IMR-90 (cell line): ENCODE results near the gene MS4A15. TPM values are rescaled to one million over a fixed set of nuclear protein-coding genes. Genes with fewer than 3 reads are reported as not detected.

Experiments
- ATAC-seq: fragments of 200-7000 bp; cut with Tn5 transposase; 2 replicates; pipeline ENCODE4 v1.9.1; 2020; ENCODE audit warnings: low read depth, mild to moderate bottlenecking, moderate library complexity
- BruUV-seq: library from RNA; stranded (reverse); fragments of 400-500 nt; replicated peaks from 2 replicates; lab custom pipeline; 2021; lab: Mats Ljungman, UMichigan
- CTCF ChIA-PET: fragments of 300-600 bp; formaldehyde crosslinking; extraction: SDS; loops from one replicate; lab custom pipeline; 2021; ENCODE audit warnings: antibody characterized with exemption; lab: Yijun Ruan, JAX
- POLR2A ChIA-PET: fragments of 300-600 bp; sonication (Branson Sonifier 250); formaldehyde crosslinking; loops from one replicate; lab custom pipeline; 2022; ENCODE audit warnings: antibody characterized with exemption; ENCODE audit not compliant: unreplicated experiment; lab: Charles Lee
- DNase-seq: peaks from one replicate; pipeline ENCODE4 v3.0.0; 2013
- H2AFZ ChIP-seq: replicated peaks from 2 replicates; pipeline ENCODE3; 2013; ENCODE audit warnings: low read length, mild to moderate bottlenecking; ENCODE audit not compliant: poor library complexity
- H2AK5ac ChIP-seq: 2 replicates; pipeline ENCODE4 v1.6.1; 2013; ENCODE audit warnings: low read depth, low read length, inconsistent platforms
- H2AK9ac ChIP-seq: replicated peaks from 2 replicates; pipeline ENCODE3; 2013; ENCODE audit warnings: mild to moderate bottlenecking, low read depth, low read length, moderate library complexity; ENCODE audit not compliant: poor library complexity
- H2BK120ac ChIP-seq: 2 replicates; pipeline ENCODE4 v1.6.1; 2013; ENCODE audit warnings: low read depth, low read length, inconsistent platforms
- H2BK15ac ChIP-seq: 3 replicates; pipeline ENCODE4 v1.6.1; 2013; ENCODE audit warnings: low read depth, low read length, inconsistent platforms
- H2BK20ac ChIP-seq: 2 replicates; pipeline ENCODE4 v1.6.1; 2013; ENCODE audit warnings: low read depth, mild to moderate bottlenecking, inconsistent platforms, low read length, moderate library complexity
- H2BK5ac ChIP-seq: 2 replicates; pipeline ENCODE4 v1.6.1; 2013; ENCODE audit warnings: mild to moderate bottlenecking, low read depth, low read length, inconsistent platforms; ENCODE audit not compliant: poor library complexity, severe bottlenecking
- H3K14ac ChIP-seq: replicated peaks from 2 replicates; pipeline ENCODE4 v1.6.1; 2013; ENCODE audit warnings: low read depth, low read length, inconsistent platforms
- H3K18ac ChIP-seq: 2 replicates; pipeline ENCODE4 v1.6.1; 2013; ENCODE audit warnings: low read depth, low read length, control low read depth
- H3K23ac ChIP-seq: 2 replicates; pipeline ENCODE4 v1.6.1; 2013; ENCODE audit warnings: low read depth, low read length, inconsistent platforms
- H3K27ac ChIP-seq: 2 replicates; pipeline ENCODE4 v1.5.1; 2013; ENCODE audit warnings: mild to moderate bottlenecking, control low read depth, low read length; ENCODE audit not compliant: insufficient read depth
- H3K27me3 ChIP-seq: 2 replicates; pipeline ENCODE4 v1.6.1; 2013; ENCODE audit warnings: low read length; ENCODE audit not compliant: control insufficient read depth, insufficient read depth
- H3K36me3 ChIP-seq: 2 replicates; pipeline ENCODE4 v1.6.1; 2013; ENCODE audit warnings: low read length, mixed read lengths; ENCODE audit not compliant: control insufficient read depth, insufficient read depth
- H3K4ac ChIP-seq: 2 replicates; pipeline ENCODE4 v1.6.1; 2013; ENCODE audit warnings: low read depth, low read length, inconsistent platforms
- H3K4me1 ChIP-seq: 2 replicates; pipeline ENCODE4 v1.6.1; 2013; ENCODE audit warnings: low read length, mixed read lengths; ENCODE audit not compliant: control insufficient read depth, insufficient read depth
- H3K4me2 ChIP-seq: 2 replicates; pipeline ENCODE4 v1.6.1; 2013; ENCODE audit warnings: low read depth, mild to moderate bottlenecking, control low read depth, low read length, moderate library complexity
- H3K4me3 ChIP-seq: 2 replicates; pipeline ENCODE4 v1.5.1; 2013; ENCODE audit warnings: low read depth, mild to moderate bottlenecking, control low read depth, low read length, moderate library complexity; ENCODE audit not compliant: insufficient read depth
- H3K56ac ChIP-seq: 2 replicates; pipeline ENCODE4 v1.6.1; 2013; ENCODE audit warnings: low read length, inconsistent platforms; ENCODE audit not compliant: insufficient read depth; ENCODE audit errors: extremely low read depth
- H3K79me1 ChIP-seq, 2 experiments: 2 replicates each; pipeline ENCODE4 v1.6.1; 2013; ENCODE audit warnings: low read length in 2 of 2, inconsistent platforms in 1 of 2, low read depth in 1 of 2
- H3K9ac ChIP-seq: 2 replicates; pipeline ENCODE4 v1.6.1; 2013; ENCODE audit warnings: low read depth, low read length, control low read depth
- H3K9me1 ChIP-seq: 2 replicates; pipeline ENCODE4 v1.6.1; 2013; ENCODE audit warnings: low read length, inconsistent platforms; ENCODE audit not compliant: insufficient read depth
- H3K9me3 ChIP-seq: 2 replicates; pipeline ENCODE4 v1.6.1; 2013; ENCODE audit warnings: low read length; ENCODE audit not compliant: control insufficient read depth, insufficient read depth
- H4K20me1 ChIP-seq: 2 replicates; pipeline ENCODE4 v1.6.1; 2013; ENCODE audit warnings: low read length, inconsistent platforms; ENCODE audit not compliant: insufficient read depth
- H4K5ac ChIP-seq: 2 replicates; pipeline ENCODE4 v1.6.1; 2013; ENCODE audit warnings: mild to moderate bottlenecking, low read depth, low read length, control low read depth
- H4K8ac ChIP-seq, 2 experiments: 2 replicates each; pipeline ENCODE4 v1.6.1; 2013; ENCODE audit warnings: low read depth in 2 of 2, low read length in 2 of 2, control low read depth in 1 of 2, inconsistent platforms in 1 of 2
- H4K91ac ChIP-seq: 2 replicates; pipeline ENCODE4 v1.6.1; 2013; ENCODE audit warnings: low read depth, low read length, inconsistent platforms; ENCODE audit not compliant: insufficient read depth
- BHLHE40 ChIP-seq: fragments of 150-350 bp; IDR thresholded peaks from 2 replicates; pipeline ENCODE4 v1.6.1; 2016; ENCODE audit warnings: mild to moderate bottlenecking, low read depth, low read length
- RFX5 ChIP-seq: IDR thresholded peaks from 2 replicates; pipeline ENCODE4 v1.8.0; 2012; ENCODE audit warnings: low read depth, mild to moderate bottlenecking, low read length, moderate library complexity
- WGBS, 2 experiments: methylation state at CpG; one replicate each; pipeline versions ENCODE4 v1.1.5 to v1.1.7; 2013; ENCODE audit warnings: missing lambda C conversion rate in 2 of 2; ENCODE audit not compliant: insufficient read length in 1 of 2; ENCODE audit errors: extremely low coverage in 2 of 2; 5-methylcytosine and 5-hydroxymethylcytosine counted together
- dilution Hi-C: fragments of 300-500 bp; cut with HindIII; formaldehyde crosslinking; loops from one replicate; pipeline ENCODE4 v1.14.3; 2018; ENCODE audit warnings: low sequenced_read_pairs; ENCODE audit not compliant: unreplicated experiment
- in situ Hi-C: fragments of 300-500 bp; cut with MboI; formaldehyde crosslinking; loops from 3 replicates; pipeline ENCODE4 v1.14.3; 2019; ENCODE audit warnings: low sequenced_read_pairs, inconsistent platforms, mixed read lengths
- intact Hi-C: fragments of 100-400 bp; cut with micrococcal nuclease; formaldehyde crosslinking; loops from 2 replicates; pipeline ENCODE4 v1.10.0; 2022
- polyA plus RNA-seq, 3 experiments: library from polyadenylated mRNA; depleted of rRNA; stranded (reverse); fragments of >200 nt; gene quantifications; 2 replicates each; pipeline ENCODE4 v1.2.3, GENCODE V29; 2012; ENCODE audit warnings: low replicate concordance in 1 of 3
- total RNA-seq: library from RNA; depleted of rRNA; stranded (reverse); fragments of >200 nt; gene quantifications from 2 replicates; pipeline ENCODE4 v1.2.3, GENCODE V29; 2012

MS4A15 gene
- total and polyA plus RNA-seq, 2 of the 4 experiments (the other 2 are of a cell fraction): not detected

DNA sequence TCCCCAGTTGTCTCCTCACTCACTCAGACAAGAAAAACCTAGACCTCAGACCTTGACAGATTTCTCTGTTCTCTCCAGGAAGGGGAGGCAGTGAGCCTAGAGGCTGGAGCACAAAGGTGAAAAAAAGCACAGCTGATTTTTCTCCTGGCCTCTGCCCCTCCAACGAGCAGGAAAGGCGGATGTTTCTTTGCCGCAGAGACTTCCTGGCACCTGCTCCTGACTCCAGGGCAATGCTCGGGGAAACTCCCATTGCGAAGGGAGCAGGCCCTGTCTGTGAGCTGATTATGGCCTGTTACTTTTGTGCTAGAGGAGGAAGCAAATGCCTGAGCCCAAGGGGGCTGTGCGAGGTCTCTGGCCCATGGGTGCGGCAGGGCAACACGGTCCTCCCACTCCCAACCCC lies 53.9 kb downstream of the MS4A15 start:
- dilution Hi-C loops (no loop called here), in situ Hi-C loops (no loop called here), intact Hi-C loops (no loop called here)
- Histone ChIP-seq H4K5ac (no peak overlapping the region), H3K4me3 (no peak overlapping the region), H3K14ac (no peak overlapping the region), H3K79me1 (no peaks in the 10 kb centered on the region), H3K27me3 (peaks cover 16% of the 10 kb centered on the region), H3K36me3 (no peaks in the 10 kb centered on the region), H3K56ac (no peak overlapping the region), H3K9ac (no peak overlapping the region), H3K23ac (no peak overlapping the region), H3K4ac (no peak overlapping the region), H2BK15ac (no peak overlapping the region), H2AFZ (no peak overlapping the region), H3K18ac (no peak overlapping the region), H4K91ac (no peak overlapping the region), H3K4me2 (no peak overlapping the region), H4K20me1 (no peaks in the 10 kb centered on the region), H2BK5ac (no peak overlapping the region), H2AK9ac (no peak overlapping the region), H2AK5ac (no peak overlapping the region), H3K9me1 (no peaks in the 10 kb centered on the region), H3K27ac (no peak overlapping the region), H3K9me3 (no peaks in the 10 kb centered on the region), H2BK20ac (no peak overlapping the region), H3K4me1 (no peaks in the 10 kb centered on the region), H4K8ac (no peak overlapping the region), H2BK120ac (no peak overlapping the region)
- BruUV-seq: no TSS peak
- ChIA-PET POLR2A (no interaction called here), CTCF (no interaction called here)
- WGBS, 2 experiments: 57% methylated on average over 3 of the region's 8 CpGs; no CpG with 5 or more reads in 1 of the 2 experiments
- no peak for ATAC-seq
- TF ChIP-seq BHLHE40: no peak
- no peak for TF ChIP-seq RFX5
- DNase-seq: no peak
